ENCODE results near the gene NME3.

NME3 gene

DNA sequence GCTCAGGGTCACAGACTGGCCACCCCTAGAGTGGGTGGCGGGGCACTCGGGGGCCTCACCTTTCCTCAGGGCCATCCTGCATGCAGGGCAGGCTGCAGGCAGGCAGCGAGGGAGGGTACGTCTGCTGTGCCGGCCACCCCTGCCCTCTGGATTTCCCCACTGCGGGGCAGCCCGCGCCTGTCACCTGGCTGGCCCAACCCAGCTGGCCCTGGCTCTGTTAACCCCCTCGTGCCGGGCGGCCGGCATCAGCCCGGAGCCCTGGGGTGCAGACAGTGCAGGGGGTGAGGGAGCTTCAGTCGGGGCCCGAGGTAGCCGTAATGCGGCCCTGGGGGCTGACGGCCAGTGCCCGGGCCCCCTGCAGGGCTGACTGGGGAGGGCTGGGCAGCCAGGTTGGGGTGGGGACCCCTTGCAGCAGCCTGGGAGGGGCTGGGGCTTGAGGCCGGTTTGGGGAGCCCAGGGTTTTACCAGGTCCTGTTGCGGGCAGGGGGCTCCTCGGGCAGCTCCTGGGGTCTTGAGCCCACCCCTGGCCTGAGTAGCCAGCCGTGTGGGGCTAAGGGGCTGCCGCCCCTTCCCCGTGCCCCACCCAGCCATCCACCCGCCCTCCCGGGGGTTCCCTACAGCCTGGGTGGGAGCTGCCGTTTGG is 22.4 kb upstream of the NME3 start, which contains the start of gene IGFALS:
TSS of gene IGFALS (minus strand) at position 128 of the 643 bp plus-strand sequence. CDS start at position 75, 53 bp downstream.
- DNase-seq: no peak

DNA sequence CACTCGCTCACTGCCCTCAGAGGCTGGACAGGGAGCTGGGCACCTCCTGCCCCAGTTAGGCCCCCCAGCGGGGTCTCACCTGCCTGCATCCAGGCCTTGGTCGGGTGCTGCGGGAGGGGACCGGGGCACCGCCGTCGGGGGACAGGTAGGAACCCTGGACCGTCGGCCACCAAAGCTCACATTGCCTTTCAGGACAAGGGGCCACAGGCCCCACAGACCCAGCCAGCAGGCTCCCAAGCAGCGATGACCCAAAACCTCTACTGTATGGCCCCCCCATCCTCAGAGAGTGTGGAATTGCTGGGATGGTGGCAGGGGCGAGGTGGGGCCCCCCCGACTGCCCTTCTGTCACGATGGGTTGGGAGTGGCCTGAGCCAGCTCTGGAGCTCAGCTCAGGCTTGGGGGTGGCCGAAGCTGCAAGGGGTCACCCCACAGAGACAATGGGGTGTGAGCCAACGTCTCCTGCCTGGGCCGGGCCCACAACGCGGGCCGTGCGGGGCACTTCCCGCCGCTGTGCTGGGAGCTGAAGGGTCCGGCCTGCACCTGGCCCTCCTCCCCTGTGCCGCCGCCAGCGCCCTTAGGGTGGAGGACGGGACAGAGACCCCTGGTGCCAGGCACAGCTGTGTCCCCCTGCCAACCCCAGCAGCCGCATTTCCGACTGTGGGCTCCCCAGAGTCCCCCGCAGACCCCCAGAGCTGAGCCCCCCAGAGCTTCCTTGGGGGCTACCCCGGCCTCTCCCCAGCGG is 21.7 kb upstream of the NME3 start:
- no peak for DNase-seq

DNA sequence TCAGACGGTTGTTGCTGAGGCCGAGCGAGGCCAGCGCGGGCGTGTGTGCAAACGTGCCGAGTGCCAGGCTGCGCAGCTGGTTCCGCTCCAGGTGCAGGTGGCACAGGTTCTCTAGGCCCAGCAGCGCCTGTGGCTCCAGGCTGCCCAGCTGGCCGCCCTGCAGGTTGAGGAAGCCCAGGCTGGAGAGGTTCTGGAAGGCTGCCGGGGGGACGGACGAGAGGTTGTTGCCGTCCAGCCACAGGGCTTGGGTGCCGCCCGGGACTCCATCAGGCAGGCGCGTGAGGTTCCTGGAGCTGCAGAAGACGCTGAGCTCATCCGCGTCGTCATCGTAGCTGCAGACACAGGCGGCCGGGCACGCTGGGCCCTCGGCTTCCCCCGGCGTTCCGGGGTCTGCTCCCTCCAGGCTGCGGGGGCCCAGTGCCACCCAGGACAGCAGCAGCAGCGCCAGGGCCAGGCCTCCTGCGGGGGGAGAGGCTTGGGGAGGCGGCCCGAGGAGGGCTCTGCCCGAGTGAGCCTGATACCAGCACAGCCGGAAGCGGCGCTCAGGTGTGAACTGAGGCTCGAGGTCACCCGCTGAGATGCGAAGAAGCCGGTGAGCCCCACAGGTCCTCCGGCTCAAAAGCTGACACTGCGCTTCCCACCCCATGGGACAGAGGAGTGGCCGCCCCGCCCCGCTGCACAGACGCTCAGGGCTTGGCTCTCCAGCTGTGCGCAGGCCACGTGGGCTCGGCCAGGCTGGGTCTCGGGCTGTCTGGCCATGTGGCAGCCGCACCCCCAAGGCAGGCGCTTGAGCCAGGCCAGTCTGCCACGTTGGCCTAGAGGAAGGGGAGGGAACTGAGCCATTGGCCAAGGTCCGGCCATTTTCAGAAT is 20.8 kb upstream of the NME3 start:
- no peak for DNase-seq

DNA sequence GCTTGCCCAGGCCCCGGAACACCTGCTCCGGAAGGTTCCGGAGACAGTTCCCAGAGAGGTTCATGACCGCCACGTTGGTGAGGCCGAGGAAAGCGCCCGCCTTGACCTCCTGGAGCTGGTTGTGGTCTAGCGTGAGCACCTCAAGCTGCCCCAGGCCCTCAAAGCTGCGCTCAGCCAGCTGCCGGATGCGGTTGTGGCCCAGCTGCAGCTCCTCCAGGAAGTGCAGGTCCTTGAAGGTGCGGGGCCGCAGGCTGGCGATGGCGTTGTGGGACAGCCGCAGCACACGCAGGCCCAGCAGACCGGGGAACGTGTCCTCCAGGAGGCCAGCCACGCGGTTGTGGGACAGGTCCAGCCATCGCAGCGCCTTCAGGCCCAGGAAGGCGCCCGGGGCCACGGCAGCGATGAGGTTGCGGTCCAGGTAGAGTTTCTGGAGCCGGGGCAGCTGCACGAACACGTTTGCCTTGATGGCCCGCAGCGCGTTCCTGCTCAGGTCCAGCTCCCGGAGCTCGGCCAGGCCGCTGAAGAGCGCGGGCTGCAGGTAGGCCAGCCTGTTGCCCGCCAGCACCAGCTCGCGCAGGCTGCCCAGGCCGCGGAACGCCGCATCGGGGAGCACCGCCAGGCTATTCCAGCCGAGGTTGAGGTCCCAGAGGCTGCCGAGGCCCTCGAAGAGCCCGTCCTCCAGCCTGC is 20.1 kb upstream of the NME3 start:
- DNase-seq: no peak

DNA sequence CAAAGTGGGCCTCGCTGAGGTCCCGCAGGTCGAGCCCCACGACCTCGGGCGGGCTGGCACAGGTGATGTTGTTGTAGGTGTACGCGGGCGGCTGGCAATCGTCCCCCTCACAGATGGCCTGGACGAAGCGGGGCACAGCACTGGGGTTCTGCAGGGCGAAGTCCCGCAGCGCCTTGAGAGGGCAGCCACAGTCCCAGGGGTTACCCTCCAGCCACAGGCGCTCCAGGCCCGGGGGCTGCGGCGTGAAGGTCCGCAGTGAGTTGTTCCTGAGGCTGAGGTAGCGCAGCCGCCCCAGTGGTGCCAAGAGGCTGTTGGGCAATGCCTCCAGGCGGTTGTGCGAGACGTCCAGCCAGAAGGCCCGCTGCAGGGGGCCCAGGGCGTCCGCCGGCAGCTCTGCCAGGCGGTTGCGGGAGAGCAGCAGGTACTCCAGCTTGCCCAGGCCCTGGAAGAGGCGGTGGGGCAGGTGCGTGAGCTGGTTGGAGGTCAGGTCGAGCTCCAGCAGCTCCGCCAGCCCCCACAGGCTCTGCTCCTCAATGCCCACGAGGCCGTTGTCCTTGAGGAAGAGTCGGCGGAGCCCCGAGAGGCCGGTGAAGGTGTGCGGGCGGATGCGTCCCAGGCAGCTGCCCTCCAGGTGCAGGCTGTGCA is 19.4 kb upstream of the NME3 start:
- DNase-seq: no peak

DNA sequence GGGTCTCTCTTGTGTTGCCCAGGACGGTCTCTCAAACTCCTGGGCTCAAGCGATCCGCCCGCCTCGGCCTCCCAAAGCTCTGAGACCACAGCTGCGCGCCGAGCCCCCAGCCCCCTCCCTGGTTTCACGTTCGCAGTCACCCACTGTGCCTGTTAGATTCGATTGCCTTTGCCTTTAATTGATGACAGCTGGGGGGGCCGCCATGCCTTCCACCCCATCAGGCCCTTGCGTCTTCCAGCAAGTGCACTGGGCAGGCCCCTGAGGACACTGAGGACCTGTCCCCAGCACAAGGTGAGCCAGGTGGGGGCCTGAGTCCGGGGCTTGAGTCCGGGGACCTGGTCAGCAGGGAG is 18.9 kb upstream of the NME3 start:
- no peak for DNase-seq

DNA sequence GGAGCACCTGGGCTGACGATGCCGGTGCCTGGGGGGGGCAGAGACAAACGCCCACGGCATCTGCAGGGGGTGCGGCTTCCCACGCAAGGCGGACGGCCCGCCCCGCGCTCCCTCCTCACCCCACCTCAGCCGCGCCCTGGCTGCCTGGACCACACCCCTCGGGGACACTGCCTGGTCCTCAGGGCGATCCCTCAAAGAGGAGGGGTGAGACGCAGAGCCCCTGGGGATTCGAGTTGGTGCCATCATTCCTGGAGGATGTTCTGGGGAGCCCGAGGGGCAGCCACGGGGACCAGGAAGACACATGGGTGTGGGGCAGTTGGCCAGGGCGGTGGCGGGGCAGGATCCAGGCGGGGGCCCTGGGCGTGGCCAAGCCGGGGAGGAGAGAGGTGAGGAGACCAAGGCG is 18.3 kb upstream of the NME3 start:
- no peak for DNase-seq

DNA sequence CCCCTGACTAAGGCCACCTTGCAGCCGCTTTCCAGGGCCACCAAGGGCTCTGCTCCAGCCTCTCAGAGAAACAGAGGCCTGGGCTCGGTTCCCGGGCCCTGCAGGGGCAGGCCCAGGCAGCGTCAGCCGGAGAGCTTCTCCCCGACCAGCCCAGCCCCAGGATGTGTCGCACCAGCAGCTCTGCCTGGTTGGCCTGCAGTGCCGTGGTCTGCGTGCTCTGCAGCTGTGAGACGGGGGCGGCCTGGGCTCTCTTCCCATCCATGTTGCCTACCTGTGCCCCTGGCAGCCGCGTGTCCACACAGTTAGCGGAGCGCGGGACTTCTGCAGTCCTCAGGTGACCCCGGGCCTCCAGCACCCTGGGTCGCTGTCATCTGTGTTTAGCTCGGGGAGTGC is 17.4 kb upstream of the NME3 start:
- no peak for DNase-seq

DNA sequence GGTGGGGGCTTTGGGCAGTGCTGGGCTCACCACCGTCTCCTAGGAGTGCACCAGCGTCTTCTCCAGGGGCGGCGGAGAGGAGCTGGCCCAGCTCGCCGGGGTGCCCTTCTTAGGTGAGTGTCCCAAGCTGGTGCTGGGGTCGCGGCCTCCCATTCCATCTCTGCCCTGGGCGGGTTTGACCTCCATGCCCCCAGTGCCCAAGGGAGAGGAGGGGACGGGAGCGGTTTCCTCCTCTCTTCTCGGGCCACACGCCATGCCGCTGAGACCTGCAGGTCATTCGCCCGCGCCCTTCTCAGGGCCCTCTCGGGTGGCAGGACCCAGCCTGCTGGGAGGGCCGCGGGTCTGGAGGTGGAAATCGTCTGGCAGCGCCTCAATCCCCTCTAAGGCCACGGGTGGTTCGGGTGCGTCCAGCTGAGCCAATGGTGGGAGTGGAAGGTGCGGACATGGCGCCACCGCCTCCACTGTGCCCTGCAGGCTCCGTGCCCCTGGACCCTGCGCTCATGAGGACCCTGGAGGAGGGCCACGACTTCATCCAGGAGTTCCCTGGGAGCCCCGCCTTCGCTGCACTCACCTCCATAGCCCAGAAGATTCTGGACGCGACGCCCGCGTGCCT is 16.9 kb upstream of the NME3 start:
- DNase-seq: no peak

DNA sequence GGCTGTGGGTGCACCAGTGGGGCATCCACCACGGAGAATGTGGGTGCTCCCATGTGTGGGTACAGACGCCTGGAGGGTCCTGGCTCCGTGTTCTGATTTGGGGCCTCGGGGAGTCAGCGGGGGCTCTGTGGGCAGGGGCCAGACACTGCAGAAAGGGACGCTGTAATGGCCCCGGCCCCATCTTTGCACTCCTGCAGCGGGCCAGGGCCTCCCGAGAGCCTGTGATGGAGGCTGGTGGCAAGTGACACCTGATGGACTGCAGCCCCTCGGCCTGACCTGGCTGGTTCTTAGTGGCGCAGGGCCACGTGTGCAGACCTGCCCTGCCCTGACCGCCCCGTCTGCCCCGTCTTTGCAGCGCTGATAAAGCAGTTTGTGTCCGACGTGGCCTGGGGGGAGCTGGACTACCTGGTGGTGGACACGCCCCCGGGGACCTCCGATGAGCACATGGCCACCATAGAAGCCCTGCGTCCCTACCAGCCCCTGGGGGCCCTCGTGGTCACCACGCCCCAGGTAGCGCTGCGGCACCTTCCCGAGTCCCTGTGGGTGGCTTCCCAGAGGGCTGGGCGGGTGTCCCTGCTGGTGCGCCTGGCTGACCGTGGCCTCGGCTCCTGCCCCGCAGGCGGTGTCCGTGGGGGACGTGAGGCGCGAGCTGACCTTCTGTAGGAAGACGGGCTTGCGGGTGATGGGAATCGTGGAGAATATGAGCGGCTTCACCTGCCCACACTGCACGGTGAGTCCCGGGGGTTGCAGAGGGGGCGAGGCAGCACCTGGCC is 16.2 kb upstream of the NME3 start:
- no peak for DNase-seq

DNA sequence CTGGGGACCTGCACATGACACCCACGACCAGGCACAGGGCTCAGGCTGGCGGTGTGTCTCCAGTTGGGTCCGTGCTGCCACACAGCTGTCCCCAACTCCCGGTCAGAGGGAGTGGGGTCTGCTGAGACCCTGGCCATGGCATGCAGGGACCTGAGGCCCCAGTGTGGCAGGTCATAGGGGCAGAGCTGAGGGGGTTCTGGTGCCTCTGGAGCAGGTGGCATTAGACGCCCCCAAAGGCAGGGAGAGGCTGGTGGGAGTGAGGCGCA is 15.6 kb upstream of the NME3 start:
- no peak for DNase-seq

DNA sequence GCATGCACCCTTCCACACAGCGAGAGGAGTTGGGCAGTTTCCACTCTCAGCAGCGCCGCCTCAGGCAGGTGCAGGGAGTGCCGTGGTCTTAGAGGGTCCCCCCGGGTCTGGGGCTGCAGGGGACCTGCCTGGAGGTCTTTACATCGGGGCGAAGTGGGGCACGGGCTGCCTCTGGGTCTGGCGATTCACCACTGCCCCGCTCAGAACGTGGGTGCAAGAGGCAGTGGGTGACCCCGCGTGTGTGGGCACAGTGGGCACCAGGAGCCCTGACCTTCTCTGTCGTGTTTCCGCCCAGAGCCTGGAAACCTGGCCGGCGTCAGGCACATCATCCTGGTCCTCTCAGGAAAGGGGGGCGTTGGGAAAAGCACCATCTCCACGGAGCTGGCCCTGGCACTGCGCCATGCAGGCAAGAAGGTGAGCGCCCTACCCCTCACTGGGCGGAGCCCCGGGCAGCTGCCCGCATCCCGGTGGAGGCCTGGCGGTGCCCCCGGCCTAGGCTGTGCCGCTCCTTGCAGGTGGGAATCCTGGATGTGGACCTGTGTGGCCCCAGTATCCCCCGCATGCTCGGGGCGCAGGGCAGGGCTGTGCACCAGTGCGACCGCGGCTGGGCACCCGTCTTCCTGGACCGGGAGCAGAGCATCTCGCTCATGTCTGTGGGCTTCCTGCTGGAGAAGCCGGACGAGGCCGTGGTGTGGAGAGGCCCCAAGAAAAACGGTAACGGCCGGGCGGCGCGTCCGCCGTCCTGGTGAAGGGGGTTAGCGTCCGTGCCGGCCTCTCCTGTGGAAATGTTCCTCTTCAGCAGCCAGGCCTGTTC is 15.1 kb upstream of the NME3 start:
- no peak for DNase-seq

DNA sequence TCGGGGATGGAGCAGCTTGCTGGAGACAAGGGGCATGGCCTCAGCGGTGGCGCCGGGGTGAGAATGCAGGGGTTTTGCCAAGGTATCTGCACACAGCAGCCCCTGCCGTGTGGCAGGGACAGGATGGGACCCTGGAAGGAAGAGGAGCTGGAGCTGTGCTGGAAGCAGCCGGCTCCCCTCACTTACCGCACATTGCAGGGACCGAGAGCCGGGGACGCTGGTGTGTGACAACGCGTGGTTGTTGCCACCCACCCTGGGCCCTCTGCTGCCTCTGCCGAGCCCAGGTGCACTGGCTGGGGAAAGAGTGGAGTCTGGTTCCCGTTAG is 14.5 kb upstream of the NME3 start:
- DNase-seq: no peak

DNA sequence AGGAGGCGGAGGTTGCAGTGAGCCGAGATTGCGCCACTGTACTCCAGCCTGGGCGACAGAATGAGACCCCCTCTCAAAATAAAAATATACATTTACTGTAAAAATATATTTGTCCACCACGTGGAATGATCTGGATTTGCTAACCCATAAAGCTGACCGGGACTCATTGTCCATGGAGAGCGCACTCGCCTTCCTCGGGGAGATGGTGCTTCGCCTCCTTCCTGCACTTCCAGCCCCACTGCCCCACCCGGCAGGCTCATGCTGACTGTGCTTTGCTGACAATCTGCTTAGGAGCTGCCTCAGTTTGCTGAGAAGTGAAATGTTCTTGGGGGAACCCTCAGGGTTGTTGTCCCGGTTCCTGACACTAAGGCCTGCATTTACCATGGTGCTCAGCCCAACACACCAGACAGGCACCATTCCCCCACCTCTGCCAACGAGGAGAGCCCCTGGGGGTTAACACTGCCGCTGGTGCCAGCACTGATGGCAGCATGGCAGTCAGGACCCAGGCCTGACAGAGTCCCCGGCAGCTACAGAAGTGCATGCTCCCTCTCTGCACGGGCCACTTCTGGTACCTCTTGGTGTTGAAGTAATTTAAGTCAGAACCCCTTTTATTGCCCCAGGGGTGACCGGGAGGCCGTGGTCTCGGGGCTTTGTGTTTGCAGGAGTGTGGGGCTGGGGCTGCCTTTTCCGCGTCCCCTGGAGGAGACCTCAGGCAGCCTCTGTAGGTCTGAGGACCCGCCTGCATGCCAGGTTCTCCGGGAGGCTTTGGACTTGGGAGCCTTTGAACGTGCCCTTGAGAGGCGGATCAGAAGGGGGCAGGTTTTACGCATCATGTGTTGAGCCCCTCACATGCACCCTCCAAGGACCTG is 13.9 kb upstream of the NME3 start:
- DNase-seq: no peak

DNA sequence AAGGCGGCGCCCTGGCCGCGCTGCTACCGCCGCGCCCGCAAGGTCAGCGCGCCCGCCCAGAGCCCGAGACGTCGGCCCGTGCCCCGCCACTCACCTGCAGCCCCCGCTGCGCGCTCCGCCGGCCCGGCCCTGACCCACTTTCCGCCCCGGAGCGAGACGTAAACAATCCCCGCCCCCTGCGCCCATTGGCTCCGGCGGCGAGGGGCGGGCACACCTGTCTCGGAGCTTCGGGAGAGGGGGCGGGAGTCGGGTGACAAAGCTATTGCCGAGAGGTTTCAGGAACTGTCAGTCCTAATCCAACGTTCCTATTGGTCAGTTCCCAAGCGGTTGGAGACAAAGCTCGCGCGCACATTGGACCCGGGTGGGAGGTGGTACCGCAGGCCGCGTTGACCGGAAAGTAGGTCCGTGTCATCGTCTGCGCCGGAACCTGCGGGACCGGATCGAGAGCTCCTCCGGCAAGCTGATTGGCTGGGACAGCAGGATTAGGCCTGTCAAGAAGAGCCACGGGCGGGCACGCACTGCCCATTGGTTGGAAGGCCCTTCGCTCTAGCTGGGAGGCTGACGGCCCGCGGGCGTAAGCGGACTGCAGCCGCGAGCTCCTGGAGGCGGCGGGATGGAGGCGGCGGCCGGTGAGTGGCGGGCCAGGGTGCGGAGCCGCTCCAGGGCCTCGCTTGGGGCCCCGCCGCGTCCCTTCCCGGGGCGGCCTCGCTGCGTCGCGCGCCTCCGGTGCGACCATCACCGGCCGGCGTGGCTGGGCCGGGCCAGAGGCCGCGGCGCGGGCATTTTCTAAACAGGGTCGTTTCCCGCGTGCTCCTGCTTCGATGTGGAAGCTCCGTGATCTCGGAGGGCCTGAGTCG is 11.3 kb upstream of the NME3 start, which contains the start of the genes NUBP2 and SPSB3:
TSS of gene NUBP2 (plus strand) at position 553 of the 857 bp plus-strand sequence. CDS start at position 614, 61 bp downstream.
TSS of gene SPSB3 (minus strand) at position 164 of the 857 bp plus-strand sequence. CDS start 1,088 bp downstream, outside the sequence.
- peak; percentile 95 for DNase-seq

DNA sequence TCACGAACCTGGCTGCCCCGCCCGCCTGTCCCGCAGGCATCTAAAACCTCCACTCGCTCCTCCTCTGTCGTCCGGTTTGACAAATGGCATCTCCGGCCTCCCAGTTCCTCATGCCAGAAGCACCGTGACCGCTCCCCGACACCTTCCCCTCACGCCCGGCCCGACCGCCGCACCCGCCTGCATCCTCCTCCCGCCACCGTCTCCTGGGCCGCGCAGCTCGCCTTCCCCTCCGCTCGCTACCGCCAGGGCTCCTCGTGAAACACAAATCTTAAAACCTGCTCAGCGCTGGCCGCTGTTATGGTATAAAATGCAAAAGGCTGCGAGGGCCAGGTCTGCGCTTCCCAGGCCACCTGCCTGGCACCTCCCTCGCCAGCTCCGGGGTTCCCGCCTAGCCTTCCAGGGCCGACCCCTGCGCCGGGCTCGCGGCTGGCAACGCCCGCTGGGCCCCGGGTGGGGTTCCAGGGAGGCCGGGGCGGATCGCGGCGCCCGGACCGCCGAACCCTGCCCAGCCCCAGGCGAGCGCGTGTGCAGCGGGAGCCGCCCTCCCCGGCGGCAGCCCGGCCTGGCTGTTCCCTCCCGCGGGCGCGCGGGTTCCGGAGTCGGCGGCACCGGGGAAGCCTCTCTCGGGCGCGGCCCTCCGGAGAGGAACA is 10.5 kb upstream of the NME3 start:
- peak; percentile 23 for DNase-seq

DNA sequence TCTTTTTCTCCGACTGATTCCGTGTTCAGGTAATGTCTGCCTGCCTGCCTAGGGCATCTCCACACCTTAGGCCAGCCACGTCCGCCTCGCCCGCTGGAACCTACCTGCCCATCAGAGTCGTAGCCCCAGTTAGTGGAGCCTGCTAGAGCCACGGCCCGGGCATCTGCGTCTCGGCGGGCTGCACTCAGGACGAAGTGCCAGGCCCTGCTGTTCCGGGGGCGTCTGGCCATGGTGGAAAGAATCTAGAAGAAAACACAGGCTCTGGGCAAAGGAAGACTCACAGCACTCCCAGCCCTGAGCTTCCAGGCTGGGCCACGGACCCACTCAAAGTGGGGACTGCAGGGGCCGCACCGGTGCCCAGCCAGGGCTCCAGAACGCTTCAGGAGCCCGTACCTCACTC is 9.9 kb upstream of the NME3 start:
- no peak for DNase-seq

DNA sequence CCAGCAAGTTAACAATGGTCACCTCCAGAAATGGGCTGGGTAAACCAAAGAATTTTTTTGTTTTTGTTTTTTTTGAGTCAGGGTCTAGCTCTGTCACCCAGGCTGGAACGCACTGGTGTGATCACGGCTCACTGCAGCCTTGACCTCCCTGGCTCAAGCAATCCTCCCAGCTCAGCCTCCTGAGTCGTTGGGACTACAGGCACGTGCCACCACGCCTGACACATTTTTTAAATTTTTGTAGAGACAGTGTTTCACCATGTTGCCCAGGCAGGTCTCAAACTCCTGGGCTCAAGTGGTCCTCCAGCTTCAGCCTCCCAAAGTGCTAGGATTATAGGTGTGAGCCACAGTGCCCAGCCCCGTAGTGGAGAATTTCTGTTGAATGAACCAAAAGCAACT is 9.3 kb upstream of the NME3 start:
- DNase-seq: no peak

Measured in T-helper 9 cell (primary cell).